HG03066 (cell line): Measurements from ENCODE around the gene PLA2G12B.
"Not testable (repeated sequence)": the region's sequence is repeated elsewhere in the genome, so short reads cannot be mapped to it uniquely, and the experiment has no call there.

Source experiments
- ATAC-seq: cut with Tn5 transposase; IDR thresholded peaks from one replicate; pipeline ENCODE4 v1.9.1; 2021; ENCODE audit warnings: low read depth; ENCODE audit not compliant: unreplicated experiment

PLA2G12B gene

GRCh38 chr10:72954596-72955554, at the start of gene PLA2G12B:
TSS of gene PLA2G12B (minus strand) at chr10:72954806. CDS start at chr10:72954685, 121 bp downstream.
- ATAC-seq, result no peak

- no peak for ATAC-seq
These were observed 49.2 kb upstream of the PLA2G12B start for GRCh38 chr10:73003822-73004221.

- no peak for ATAC-seq
These were observed 46.4 kb upstream of the PLA2G12B start for GRCh38 chr10:73000973-73001372.

GRCh38 chr10:72997099-72997498, 42.5 kb upstream of the PLA2G12B start:
- ATAC-seq, result no peak

GRCh38 chr10:72995459-72995858, 40.9 kb upstream of the PLA2G12B start:
- not testable (repeated sequence) for ATAC-seq

- not testable (repeated sequence) for ATAC-seq
These were observed 35.2 kb upstream of the PLA2G12B start for GRCh38 chr10:72989771-72990170.

- ATAC-seq, result not testable (repeated sequence)
These were observed 30.0 kb upstream of the PLA2G12B start for GRCh38 chr10:72984618-72985017.

- no peak for ATAC-seq
These were observed 27.4 kb upstream of the PLA2G12B start for GRCh38 chr10:72981882-72982529.

GRCh38 chr10:72981028-72981881, 26.6 kb upstream of the PLA2G12B start:
- ATAC-seq, result no peak

- ATAC-seq, result no peak
These were observed 25.7 kb upstream of the PLA2G12B start for GRCh38 chr10:72980348-72980747.

GRCh38 chr10:72979709-72980108, 25.1 kb upstream of the PLA2G12B start:
- ATAC-seq, result no peak

GRCh38 chr10:72976886-72977285, 22.3 kb upstream of the PLA2G12B start:
- no peak for ATAC-seq

- ATAC-seq, result no peak
These were observed 1.4 kb upstream of the PLA2G12B start for GRCh38 chr10:72956001-72956400.

GRCh38 chr10:72954230-72954595, 393 bp downstream of the PLA2G12B start:
- no peak for ATAC-seq

- ATAC-seq, result no peak
These were observed 919 bp downstream of the PLA2G12B start for GRCh38 chr10:72953687-72954086.

- ATAC-seq, result no peak
These were observed 1.9 kb downstream of the PLA2G12B start for GRCh38 chr10:72952642-72953158.

- no peak for ATAC-seq
These were observed 2.4 kb downstream of the PLA2G12B start for GRCh38 chr10:72952189-72952588.

GRCh38 chr10:72951760-72952159, 2.8 kb downstream of the PLA2G12B start:
- ATAC-seq, result no peak

- no peak for ATAC-seq
These were observed 5.8 kb downstream of the PLA2G12B start for GRCh38 chr10:72948762-72949161.

- ATAC-seq, result no peak
These were observed 7.6 kb downstream of the PLA2G12B start for GRCh38 chr10:72946963-72947362.
